ENCODE results near the gene PDE4D. TPM values are rescaled to one million over a fixed set of nuclear protein-coding genes. Genes with fewer than 3 reads are reported as not detected.

The PDE4D gene
- total RNA-seq, 1 experiment from 2014 or later, result 2.1 TPM

GRCh38 chr5:59276917-59277372 is 616.6 kb downstream of the PDE4D start:
- WGBS (ENCODE audit: extremely low coverage, insufficient read length, low lambda C conversion rate), result no CpG with 5 or more reads among the region's 5 CpGs
- no peak overlapping the region for H3K4me2 ChIP-seq (ENCODE audit: insufficient read depth, insufficient read length, low read length)
- no peaks in the 10 kb centered on the region for H3K79me1 ChIP-seq (ENCODE audit: insufficient read depth, low read depth, low read length, poor library complexity, severe bottlenecking)
- H3K27ac Mint-ChIP-seq, result no peak overlapping the region
- no peaks in the 10 kb centered on the region for H3K27me3 ChIP-seq (ENCODE audit: insufficient read depth, low read length)
- peaks cover 12 to 15% of the 10 kb centered on the region in 2 experiments for H3K4me1 Mint-ChIP-seq
- H3K23ac ChIP-seq (ENCODE audit: insufficient read length, low read depth, low read length), result no peak overlapping the region
- no peak overlapping the region for H3K9ac ChIP-seq (ENCODE audit: extremely low read depth, insufficient read length, low read length)
- no peaks in the 10 kb centered on the region for H3K79me2 ChIP-seq (ENCODE audit: insufficient read depth, low read length)
- no peak overlapping the region for H3K56ac ChIP-seq (ENCODE audit: insufficient read length, low read depth, low read length)
- DNase-seq, result no peak
- H4K20me1 ChIP-seq (ENCODE audit: control insufficient read depth, insufficient read depth, insufficient read length), result no peaks in the 10 kb centered on the region
- no peaks in the 10 kb centered on the region for H3K36me3 Mint-ChIP-seq (ENCODE audit: insufficient read depth in 1 of 3, low read depth in 3 of 3)
- H3K14ac ChIP-seq (ENCODE audit: insufficient read depth, low read length), result no peak overlapping the region
- H3K9me3 ChIP-seq (ENCODE audit: control insufficient read depth, low read depth, low read length), result no peaks in the 10 kb centered on the region
- H3K18ac ChIP-seq (ENCODE audit: insufficient read length, low read depth, low read length), result no peak overlapping the region
- no peak overlapping the region for H3T11ph ChIP-seq (ENCODE audit: low read length)
- peaks cover 6% of the 10 kb centered on the region for H3K23me2 ChIP-seq (ENCODE audit: insufficient read length, low read depth, low read length, poor library complexity, severe bottlenecking)
- no peak overlapping the region for H2BK12ac ChIP-seq (ENCODE audit: insufficient read length, low read depth, low read length)
- peaks cover 4% of the 10 kb centered on the region for H3K27me3 Mint-ChIP-seq (ENCODE audit: low read depth)
- no peaks in the 10 kb centered on the region for H3K9me3 Mint-ChIP-seq
- no peak overlapping the region for H2BK20ac ChIP-seq (ENCODE audit: low read depth, low read length, poor library complexity, severe bottlenecking)
- no peaks in the 10 kb centered on the region for H3K4me1 ChIP-seq (ENCODE audit: insufficient read depth, low read length)
- no peak overlapping the region for H3K27ac ChIP-seq (ENCODE audit: insufficient read length, low read depth, low read length)
- H2AK5ac ChIP-seq (ENCODE audit: insufficient read length, low read length), result no peak overlapping the region
- H2AFZ ChIP-seq (ENCODE audit: low read length), result no peak overlapping the region
- H4K8ac ChIP-seq (replicated peaks; ENCODE audit: insufficient read length, low read depth, low read length), result no peak overlapping the region
- no peak overlapping the region for H3K4me3 Mint-ChIP-seq
- H2BK5ac ChIP-seq (ENCODE audit: insufficient read length, low read length), result no peak overlapping the region
- no peak overlapping the region for H4K5ac ChIP-seq (ENCODE audit: insufficient read length, low read depth, low read length)
- no peak overlapping the region for H4K91ac ChIP-seq (ENCODE audit: insufficient read length, low read depth, low read length)
- no peak overlapping the region for H3K4ac ChIP-seq (ENCODE audit: low read depth, low read length)
- no peak overlapping the region for H2BK15ac ChIP-seq (ENCODE audit: low read depth, low read length)
- TF ChIP-seq CTCF (conservative IDR thresholded peaks at IDR 0.05), result no peak
- H2BK120ac ChIP-seq (ENCODE audit: low read depth, low read length, poor library complexity, severe bottlenecking), result no peak overlapping the region
